HG03066 (cell line): ENCODE measurements around the gene DUSP28.

Experiments used
- ATAC-seq: cut with Tn5 transposase; IDR thresholded peaks from one replicate; pipeline ENCODE4 v1.9.1; 2021; ENCODE audit warnings: low read depth; ENCODE audit not compliant: unreplicated experiment

Gene DUSP28

GRCh38 chr2:240596491-240596931 is 36.4 kb downstream of the DUSP28 start:
- no peak for ATAC-seq

GRCh38 chr2:240597054-240597418 is 36.9 kb downstream of the DUSP28 start:
- ATAC-seq = no peak

- ATAC-seq = no peak
These were observed 37.4 kb downstream of the DUSP28 start for GRCh38 chr2:240597419-240598181.

GRCh38 chr2:240598311-240598911 is 38.3 kb downstream of the DUSP28 start:
- no peak for ATAC-seq

GRCh38 chr2:240599141-240599583 is 39.0 kb downstream of the DUSP28 start:
- no peak for ATAC-seq

GRCh38 chr2:240600451-240600961 is 40.3 kb downstream of the DUSP28 start:
- no peak for ATAC-seq

- ATAC-seq = no peak
These were observed 41.1 kb downstream of the DUSP28 start for GRCh38 chr2:240601061-240601830.

GRCh38 chr2:240601831-240602160 is 41.6 kb downstream of the DUSP28 start:
- no peak for ATAC-seq

GRCh38 chr2:240602266-240603050 is 42.3 kb downstream of the DUSP28 start:
- no peak for ATAC-seq

GRCh38 chr2:240603081-240603835 is 43.1 kb downstream of the DUSP28 start:
- ATAC-seq = no peak

- no peak for ATAC-seq
These were observed 43.7 kb downstream of the DUSP28 start for GRCh38 chr2:240603846-240604245.

- ATAC-seq = no peak
These were observed 44.3 kb downstream of the DUSP28 start for GRCh38 chr2:240604291-240604938.

- ATAC-seq = no peak
These were observed 45.0 kb downstream of the DUSP28 start for GRCh38 chr2:240604939-240605716.

GRCh38 chr2:240605867-240606743 is 45.9 kb downstream of the DUSP28 start:
- no peak for ATAC-seq

GRCh38 chr2:240611601-240612210 is 51.5 kb downstream of the DUSP28 start:
- ATAC-seq = no peak
